Neural progenitor cell (in vitro differentiated cells): ENCODE data around the gene TGM6.

Source experiments
- CTCF ChIP-seq: fragments of 200-600 bp; sonication (generic); IDR thresholded peaks from 2 replicates; pipeline ENCODE4 v1.5.1; 2017; ENCODE audit warnings: antibody characterized with exemption, mild to moderate bottlenecking
- EZH2 ChIP-seq: fragments of 200-600 bp; sonication (generic); IDR thresholded peaks from 2 replicates; pipeline ENCODE4 v1.6.1; 2017; ENCODE audit warnings: antibody characterized with exemption, mild to moderate bottlenecking, moderate library complexity

GRCh38 chr20:2398449-2398848 lies 17.7 kb downstream of the TGM6 start:
- no peak for TF ChIP-seq CTCF
- no peak for TF ChIP-seq EZH2
